Stomach (tissue), 9 donors: Measurements from ENCODE around the gene FRYL. TPM values are rescaled to one million over a fixed set of nuclear protein-coding genes. Genes with fewer than 3 reads are reported as not detected.
"Not testable (repeated sequence)": the region's sequence is repeated elsewhere in the genome, so short reads cannot be mapped to it uniquely, and the experiment has no call there.

ENCODE experiments used
- DNase-seq, 2 donors: peaks; one replicate each; pipeline versions ENCODE4 v3.0.0 to v3.0.0-alpha.2; 2013 to 2019
- H3K27ac ChIP-seq, 5 donors: fragments of 200-600 bp in 4 of 5; sonication (generic) in 4 of 5; one replicate each; pipeline ENCODE4 v1.5.1; 2013 to 2019; ENCODE audit warnings: mild to moderate bottlenecking in 1 of 5, moderate library complexity in 1 of 5
- H3K27me3 ChIP-seq, 3 donors: fragments of 200-600 bp; sonication (generic); one replicate each; pipeline ENCODE4 v1.5.1; 2017 to 2019; ENCODE audit warnings: mixed run types in 1 of 3
- H3K36me3 ChIP-seq, 4 donors: fragments of 200-600 bp; sonication (generic); 1 replicate in 3 of 4; 2 replicates in 1 of 4; pipeline ENCODE4 v1.5.1; 2016 to 2019
- H3K4me1 ChIP-seq, 4 donors: fragments of 200-600 bp; sonication (generic); one replicate each; pipeline ENCODE4 v1.5.1; 2016 to 2019
- H3K4me3 ChIP-seq, 4 donors: fragments of 200-600 bp; sonication (generic) in 3 of 4; one replicate each; pipeline ENCODE4 v1.5.1; 2016 to 2019; ENCODE audit warnings: mild to moderate bottlenecking in 1 of 4
- H3K9me3 ChIP-seq, 4 donors: fragments of 200-600 bp; sonication (generic); one replicate each; pipeline ENCODE4 v1.5.1; 2016 to 2019
- EP300 ChIP-seq: sonication (generic); formaldehyde crosslinking; IDR thresholded peaks from one replicate; pipeline ENCODE4 v1.6.1; 2017; ENCODE audit warnings: antibody characterized with exemption
- POLR2A ChIP-seq, 4 donors: fragments of 450-650 bp; IDR thresholded peaks; one replicate each; pipeline ENCODE4 v1.6.1; 2016; ENCODE audit warnings: antibody characterized with exemption in 4 of 4, control low read depth in 2 of 4, mild to moderate bottlenecking in 1 of 4, moderate library complexity in 1 of 4
- POLR2AphosphoS5 ChIP-seq, 3 donors: sonication (generic); formaldehyde crosslinking; IDR thresholded peaks; one replicate each; pipeline ENCODE4 v1.6.1; 2016; ENCODE audit warnings: antibody characterized with exemption in 3 of 3
- WGBS, 5 donors: extraction: QIAGEN DNeasy Blood & Tissue Kit in 3 of 5; methylation state at CpG; one replicate each; pipeline versions ENCODE4 v1.1.5 to v1.1.7; 2013 to 2018; 5-methylcytosine and 5-hydroxymethylcytosine counted together
- intact Hi-C: fragments of 100-400 bp; cut with DNase I; formaldehyde crosslinking; loops from one replicate; pipeline ENCODE4 v1.15.1; 2023; ENCODE audit warnings: low total_unique reads
- polyA plus RNA-seq, 3 donors: library from polyadenylated mRNA; stranded (reverse); fragments of 200-250 nt; gene quantifications; one replicate each; pipeline ENCODE4 v1.2.3, GENCODE V29; 2013
- total RNA-seq, 5 donors: library from RNA; depleted of rRNA; stranded (reverse); fragments of >200 nt; gene quantifications; one replicate each; pipeline versions ENCODE4 v1.1.0 to v1.2.3, GENCODE V29; 2014 to 2016
- TF ChIP-seq, protein P1 (sequence below), 7 experiments: fragments of 450-650 bp in 4 of 7; fragments of 200-600 bp in 3 of 7; sonication (generic) in 3 of 7; IDR thresholded peaks; one replicate each; pipeline ENCODE4 v1.5.1; 2016 to 2019; ENCODE audit warnings: antibody characterized with exemption in 7 of 7, control low read depth in 2 of 7, mild to moderate bottlenecking in 1 of 7
- donor health status: healthy with polysubstance abuse.
- donor health status: Bipolar disorder and iron deficiency.
- donor health status: healthy.

Gene FRYL
- total and polyA plus RNA-seq, 8 donors: 6.4 to 697 (median 67.0) TPM

DNA sequence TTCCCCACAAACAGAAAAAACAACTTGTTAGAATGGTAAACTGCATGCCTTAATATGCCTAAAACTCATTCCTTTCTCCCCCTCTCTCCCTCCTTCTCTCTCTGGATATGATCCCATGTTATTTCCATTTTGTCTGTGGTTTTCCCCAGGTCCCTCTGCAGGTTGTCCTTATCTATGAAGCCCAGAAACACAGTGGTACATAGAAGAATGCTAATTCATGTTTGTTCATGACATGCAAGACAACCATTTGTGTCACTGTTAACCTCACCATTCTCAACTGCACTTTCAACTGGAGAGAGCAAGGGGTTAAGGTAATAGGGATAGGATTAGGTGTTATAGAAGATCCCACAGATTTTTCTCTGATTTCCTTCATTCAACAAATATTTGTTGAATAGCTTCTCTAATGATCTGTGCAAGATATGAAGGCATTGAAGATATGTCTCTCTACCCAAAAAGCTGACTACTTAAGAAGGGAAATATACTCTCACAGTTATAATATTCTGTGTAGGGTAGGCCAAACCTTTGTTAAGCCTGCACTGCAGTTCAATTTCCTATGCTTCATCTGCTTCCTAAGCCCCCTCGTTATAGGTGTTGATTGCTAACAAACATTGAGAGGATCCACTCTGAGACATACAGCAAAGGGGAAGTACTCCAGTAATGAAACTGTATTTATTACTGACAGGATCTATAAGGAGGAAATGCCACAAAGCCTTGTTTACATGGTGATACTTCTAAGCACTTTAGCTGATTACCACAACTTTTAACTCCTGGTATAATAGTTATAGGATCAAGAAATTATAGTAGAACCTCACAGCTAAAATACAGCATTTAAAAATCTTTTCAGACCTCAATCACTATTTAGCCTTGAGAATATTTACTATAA, 96.1 kb downstream of the FRYL start:
- Histone ChIP-seq H3K9me3 (no peaks in the 10 kb centered on the region), H3K27me3 (no peaks in the 10 kb centered on the region), H3K4me3 (no peak overlapping the region), H3K4me1 (peaks cover 0 to 38% (median 22%) of the 10 kb centered on the region in 4 donors), H3K36me3 (no peaks in the 10 kb centered on the region), H3K27ac (peak overlapping the region in 1 of 5 donors; percentile 14)
- TF ChIP-seq, protein P1, sequence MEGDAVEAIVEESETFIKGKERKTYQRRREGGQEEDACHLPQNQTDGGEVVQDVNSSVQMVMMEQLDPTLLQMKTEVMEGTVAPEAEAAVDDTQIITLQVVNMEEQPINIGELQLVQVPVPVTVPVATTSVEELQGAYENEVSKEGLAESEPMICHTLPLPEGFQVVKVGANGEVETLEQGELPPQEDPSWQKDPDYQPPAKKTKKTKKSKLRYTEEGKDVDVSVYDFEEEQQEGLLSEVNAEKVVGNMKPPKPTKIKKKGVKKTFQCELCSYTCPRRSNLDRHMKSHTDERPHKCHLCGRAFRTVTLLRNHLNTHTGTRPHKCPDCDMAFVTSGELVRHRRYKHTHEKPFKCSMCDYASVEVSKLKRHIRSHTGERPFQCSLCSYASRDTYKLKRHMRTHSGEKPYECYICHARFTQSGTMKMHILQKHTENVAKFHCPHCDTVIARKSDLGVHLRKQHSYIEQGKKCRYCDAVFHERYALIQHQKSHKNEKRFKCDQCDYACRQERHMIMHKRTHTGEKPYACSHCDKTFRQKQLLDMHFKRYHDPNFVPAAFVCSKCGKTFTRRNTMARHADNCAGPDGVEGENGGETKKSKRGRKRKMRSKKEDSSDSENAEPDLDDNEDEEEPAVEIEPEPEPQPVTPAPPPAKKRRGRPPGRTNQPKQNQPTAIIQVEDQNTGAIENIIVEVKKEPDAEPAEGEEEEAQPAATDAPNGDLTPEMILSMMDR (IDR thresholded peaks at IDR 0.05): no peak
- TF ChIP-seq POLR2A (IDR thresholded peaks at IDR 0.05): no peak
- TF ChIP-seq POLR2AphosphoS5 (IDR thresholded peaks at IDR 0.05): no peak
- no peak for TF ChIP-seq EP300
- WGBS, 5 donors: 5 to 24% (median 16%) methylated on average over 1 of the region's 1 CpG
- intact Hi-C loops: no loop called here
- no peak for DNase-seq

DNA sequence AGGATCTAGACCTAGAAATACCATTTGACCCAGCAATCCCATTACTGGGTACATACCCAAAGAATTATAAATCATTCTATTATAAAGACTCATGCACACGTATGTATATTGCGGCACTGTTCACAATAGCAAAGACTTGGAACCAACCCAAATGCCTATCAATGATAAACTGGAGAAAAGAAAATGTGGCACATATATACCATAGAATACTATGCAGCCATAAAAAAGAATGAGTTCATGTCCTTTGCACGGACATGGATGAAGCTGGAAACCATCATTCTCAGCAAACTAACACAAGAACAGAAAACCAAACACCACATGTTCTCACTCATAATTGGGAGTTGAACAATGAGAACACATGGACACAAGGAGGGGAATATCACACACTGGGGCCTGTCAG, 97.2 kb downstream of the FRYL start:
- peaks cover 0 to 34% (median 19%) of the 10 kb centered on the region in 4 donors for H3K4me1 ChIP-seq
- H3K27ac ChIP-seq, H3K27me3 ChIP-seq, H3K36me3 ChIP-seq, H3K4me3 ChIP-seq, H3K9me3 ChIP-seq, intact Hi-C loops, DNase-seq: not testable (repeated sequence)
- 85 to 100% (median 86%) methylated on average over 3 of the region's 3 CpGs for WGBS, 5 donors

DNA sequence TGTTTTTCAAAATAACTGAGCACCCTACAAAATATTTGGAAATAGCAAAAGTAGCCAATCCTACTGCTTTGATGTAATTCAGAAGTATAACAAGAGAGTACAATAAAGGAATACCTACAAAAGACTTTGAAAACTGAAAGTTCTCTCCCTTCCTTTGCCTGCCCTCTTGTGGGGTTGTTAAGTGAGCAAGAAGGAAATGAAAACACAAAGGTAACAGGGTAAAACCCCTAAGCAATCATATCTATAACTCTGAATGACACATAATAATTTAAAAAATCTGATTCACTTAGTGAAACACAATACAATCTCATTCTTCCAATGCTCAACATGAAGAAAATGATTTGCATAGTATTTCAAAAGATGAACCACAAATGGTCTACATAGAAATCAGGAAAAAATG, 98.2 kb downstream of the FRYL start:
- Histone ChIP-seq H3K36me3 (no peaks in the 10 kb centered on the region), H3K9me3 (no peaks in the 10 kb centered on the region), H3K27me3 (no peaks in the 10 kb centered on the region), H3K4me1 (peaks cover 0 to 30% (median 18%) of the 10 kb centered on the region in 4 donors), H3K27ac (peak overlapping the region in 3 of 5 donors; percentile 37 to 70 (median 59)), H3K4me3 (no peak overlapping the region)
- intact Hi-C loops: no loop called here
- peak in 1 of 2 donors; percentile 76 for DNase-seq
- TF ChIP-seq, protein P1 (IDR thresholded peaks at IDR 0.05): peak in 4 of 7 experiments; percentile 21 to 39 (median 28)
- TF ChIP-seq POLR2AphosphoS5 (IDR thresholded peaks at IDR 0.05) (peak in 1 of 3 donors; percentile 29), POLR2A (IDR thresholded peaks at IDR 0.05) (no peak), EP300 (no peak)

DNA sequence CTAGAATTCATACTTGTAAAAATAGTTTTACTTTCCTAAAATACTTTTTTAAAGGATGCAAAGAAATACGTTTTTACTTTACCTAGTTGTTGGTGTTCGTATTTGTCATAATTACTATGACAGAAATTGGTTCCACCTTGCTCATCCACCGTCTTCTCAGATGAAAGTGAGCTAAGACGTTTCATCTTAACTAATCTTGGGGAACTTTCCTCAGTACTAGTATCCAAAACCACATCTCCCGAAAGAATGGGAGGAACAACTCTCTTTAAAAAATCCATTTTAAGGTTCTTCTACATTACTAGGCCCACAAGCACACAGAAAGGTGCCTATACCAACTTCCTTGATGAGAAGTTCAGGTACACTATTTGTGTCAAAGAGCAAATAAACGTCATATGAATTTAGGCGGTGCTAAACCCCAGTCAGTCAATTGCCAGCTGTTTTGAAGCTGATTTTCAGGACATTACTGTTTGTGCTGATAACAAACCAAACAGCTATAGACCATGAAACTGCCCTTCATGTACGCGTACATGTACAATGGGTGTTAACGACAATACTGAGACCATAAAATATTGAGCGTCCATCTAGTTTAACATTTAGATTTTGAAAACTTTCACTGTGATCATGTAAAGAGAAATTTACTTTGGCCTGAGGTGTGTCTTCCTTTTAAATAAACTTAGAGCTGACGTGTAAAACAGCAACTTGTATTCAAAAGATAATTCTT, 99.1 kb downstream of the FRYL start:
- no peaks in the 10 kb centered on the region for H3K36me3 ChIP-seq
- H3K27me3 ChIP-seq: no peaks in the 10 kb centered on the region
- 34 to 59% (median 54%) methylated on average over 12 of the region's 12 CpGs for WGBS, 5 donors
- H3K27ac ChIP-seq: peak overlapping the region in 4 of 5 donors; percentile 35 to 70 (median 48)
- DNase-seq: peak in 1 of 2 donors; percentile 81
- no peak overlapping the region for H3K4me3 ChIP-seq
- TF ChIP-seq EP300: no peak
- TF ChIP-seq POLR2A (IDR thresholded peaks at IDR 0.05): no peak
- TF ChIP-seq, protein P1 (IDR thresholded peaks at IDR 0.05): no peak
- TF ChIP-seq POLR2AphosphoS5 (IDR thresholded peaks at IDR 0.05): peak in 2 of 3 donors; percentile 24 to 64
- H3K4me1 ChIP-seq: peaks cover 0 to 30% (median 18%) of the 10 kb centered on the region in 4 donors
- H3K9me3 ChIP-seq: no peaks in the 10 kb centered on the region
- intact Hi-C loops: no loop called here
